Suprapubic skin (tissue), 4 donors: ENCODE measurements around the gene PLXNB1. TPM values are rescaled to one million over a fixed set of nuclear protein-coding genes. Genes with fewer than 3 reads are reported as not detected.
A peak's percentile ranks its signal among the peaks of the same experiment; 100 is the strongest.

ENCODE experiments used
- DNase-seq, 2 donors: peaks; one replicate each; pipeline ENCODE4 v3.0.0-alpha.2; 2019; ENCODE audit warnings: low spot score in 2 of 2
- H3K27ac ChIP-seq: fragments of 200-600 bp; sonication (generic); one replicate; pipeline ENCODE4 v1.5.1; 2019
- H3K27me3 ChIP-seq: fragments of 200-600 bp; sonication (generic); one replicate; pipeline ENCODE4 v1.5.1; 2019
- H3K36me3 ChIP-seq: fragments of 200-600 bp; sonication (generic); one replicate; pipeline ENCODE4 v1.5.1; 2019
- H3K4me1 ChIP-seq: fragments of 200-600 bp; sonication (generic); one replicate; pipeline ENCODE4 v1.5.1; 2019
- H3K4me3 ChIP-seq: fragments of 200-600 bp; sonication (generic); one replicate; pipeline ENCODE4 v1.5.1; 2019; ENCODE audit warnings: mild to moderate bottlenecking
- H3K9me3 ChIP-seq: fragments of 200-600 bp; sonication (generic); one replicate; pipeline ENCODE4 v1.5.1; 2019
- EP300 ChIP-seq: sonication (generic); formaldehyde crosslinking; IDR thresholded peaks from one replicate; pipeline ENCODE4 v1.6.1; 2017; ENCODE audit warnings: antibody characterized with exemption
- POLR2A ChIP-seq, 2 donors: fragments of 450-650 bp; IDR thresholded peaks; one replicate each; pipeline ENCODE4 v1.6.1; 2017; ENCODE audit warnings: antibody characterized with exemption in 2 of 2, mild to moderate bottlenecking in 2 of 2, moderate library complexity in 2 of 2
- POLR2AphosphoS5 ChIP-seq, 3 donors: sonication (generic); formaldehyde crosslinking; IDR thresholded peaks; one replicate each; pipeline ENCODE4 v1.6.1; 2017; ENCODE audit warnings: antibody characterized with exemption in 3 of 3
- WGBS: methylation state at CpG from one replicate; pipeline ENCODE4 v1.1.5; 2018; 5-methylcytosine and 5-hydroxymethylcytosine counted together
- total RNA-seq, 4 donors: library from RNA; depleted of rRNA; stranded (reverse); fragments of >200 nt; gene quantifications; one replicate each; pipeline ENCODE4 v1.1.0, GENCODE V29; 2016
- TF ChIP-seq, protein P1 (sequence below), 2 donors: fragments of 200-600 bp in 1 of 2; fragments of 450-650 bp in 1 of 2; sonication (generic) in 1 of 2; IDR thresholded peaks; one replicate each; pipeline ENCODE4 v1.5.1; 2016 to 2019; ENCODE audit warnings: antibody characterized with exemption in 2 of 2, mild to moderate bottlenecking in 1 of 2, moderate library complexity in 1 of 2

Gene PLXNB1
- total RNA-seq, 4 donors from 2014 or later = 188 to 384 (median 220) TPM

GRCh38 chr3:48439820-48440589, 10.1 kb upstream of the PLXNB1 start, which contains the start of the genes CCDC51 and TMA7:
CCDC51 (minus strand) TSS chr3:48440119; CDS start chr3:48435128, 4,991 bp downstream.
TMA7 (plus strand) TSS chr3:48440257; CDS start chr3:48440297, 40 bp downstream.
- H3K9me3 ChIP-seq = no peaks in the 10 kb centered on the region
- peaks cover 45% of the 10 kb centered on the region for H3K4me1 ChIP-seq
- TF ChIP-seq POLR2A (IDR thresholded peaks at IDR 0.05) (peak; percentile 91 to 95), POLR2AphosphoS5 (IDR thresholded peaks at IDR 0.05) (peak; percentile 93 to 98 (median 95)), EP300 (no peak)
- TF ChIP-seq, protein P1, sequence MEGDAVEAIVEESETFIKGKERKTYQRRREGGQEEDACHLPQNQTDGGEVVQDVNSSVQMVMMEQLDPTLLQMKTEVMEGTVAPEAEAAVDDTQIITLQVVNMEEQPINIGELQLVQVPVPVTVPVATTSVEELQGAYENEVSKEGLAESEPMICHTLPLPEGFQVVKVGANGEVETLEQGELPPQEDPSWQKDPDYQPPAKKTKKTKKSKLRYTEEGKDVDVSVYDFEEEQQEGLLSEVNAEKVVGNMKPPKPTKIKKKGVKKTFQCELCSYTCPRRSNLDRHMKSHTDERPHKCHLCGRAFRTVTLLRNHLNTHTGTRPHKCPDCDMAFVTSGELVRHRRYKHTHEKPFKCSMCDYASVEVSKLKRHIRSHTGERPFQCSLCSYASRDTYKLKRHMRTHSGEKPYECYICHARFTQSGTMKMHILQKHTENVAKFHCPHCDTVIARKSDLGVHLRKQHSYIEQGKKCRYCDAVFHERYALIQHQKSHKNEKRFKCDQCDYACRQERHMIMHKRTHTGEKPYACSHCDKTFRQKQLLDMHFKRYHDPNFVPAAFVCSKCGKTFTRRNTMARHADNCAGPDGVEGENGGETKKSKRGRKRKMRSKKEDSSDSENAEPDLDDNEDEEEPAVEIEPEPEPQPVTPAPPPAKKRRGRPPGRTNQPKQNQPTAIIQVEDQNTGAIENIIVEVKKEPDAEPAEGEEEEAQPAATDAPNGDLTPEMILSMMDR (IDR thresholded peaks at IDR 0.05) = no peak
- peaks cover 22% of the 10 kb centered on the region for H3K36me3 ChIP-seq
- WGBS = 0% methylated on average over 39 of the region's 54 CpGs
- no peaks in the 10 kb centered on the region for H3K27me3 ChIP-seq
- peak within 1 kb of the TSS; percentile 90 for H3K4me3 ChIP-seq
- H3K27ac ChIP-seq = peak within 1 kb of the TSS; percentile 97
- DNase-seq = peak; percentile 100

DNA sequence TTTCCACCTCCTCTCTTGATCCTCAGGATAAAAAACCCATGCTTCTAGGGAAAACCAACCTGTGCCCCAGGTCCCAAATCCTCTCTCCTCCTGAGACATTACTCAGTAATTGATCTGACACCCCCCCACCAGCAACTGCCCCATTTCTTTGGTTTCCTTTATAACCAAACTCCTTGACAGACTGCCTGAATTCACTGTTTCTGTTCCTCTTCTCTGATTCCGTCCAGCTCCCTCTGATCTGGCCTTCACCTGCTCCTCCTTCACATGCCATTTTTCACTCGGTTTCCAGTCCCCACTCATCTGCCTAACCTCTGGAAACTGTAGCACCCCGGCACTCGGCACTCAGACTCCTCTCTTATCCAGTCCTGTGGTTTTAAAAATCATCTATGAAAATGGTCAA, 7.9 kb upstream of the PLXNB1 start:
- no peaks in the 10 kb centered on the region for H3K27me3 ChIP-seq
- peaks cover 65% of the 10 kb centered on the region for H3K4me1 ChIP-seq
- H3K27ac ChIP-seq = no peak overlapping the region
- no peak for TF ChIP-seq POLR2A (IDR thresholded peaks at IDR 0.05)
- no peak for TF ChIP-seq POLR2AphosphoS5 (IDR thresholded peaks at IDR 0.05)
- H3K36me3 ChIP-seq = peaks cover 14% of the 10 kb centered on the region
- DNase-seq = no peak
- 75% methylated on average over 4 of the region's 4 CpGs for WGBS
- H3K9me3 ChIP-seq = no peaks in the 10 kb centered on the region
- no peak overlapping the region for H3K4me3 ChIP-seq

DNA sequence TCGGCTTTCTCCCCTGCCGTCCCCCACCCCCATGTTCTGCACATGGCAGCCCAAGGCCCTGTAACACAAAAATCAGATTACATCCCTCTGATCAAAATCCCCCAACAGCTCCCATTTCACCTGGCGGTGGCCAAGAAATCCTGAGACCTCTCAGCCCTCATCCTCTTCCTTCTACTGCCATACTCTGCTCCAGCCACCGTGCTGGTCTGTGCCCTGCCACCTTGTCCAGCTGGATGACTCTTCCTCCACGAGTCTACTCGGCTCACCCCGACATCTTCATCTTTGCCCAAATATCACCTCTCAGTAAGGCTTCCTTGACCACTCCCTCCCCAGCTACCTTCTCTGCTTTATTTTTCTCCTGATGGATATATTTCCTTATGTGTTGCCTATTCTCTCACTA, 7.0 kb upstream of the PLXNB1 start:
- WGBS = 87% methylated on average over 7 of the region's 7 CpGs
- H3K27ac ChIP-seq = peak overlapping the region; percentile 11

GRCh38 chr3:48436477-48436787, 6.5 kb upstream of the PLXNB1 start:
- H3K4me1 ChIP-seq = peaks cover 69% of the 10 kb centered on the region
- 0% methylated on average over 1 of the region's 1 CpG for WGBS

More for the DNA sequence above, 7.0 kb upstream of the PLXNB1 start:
- no peak for DNase-seq
- Histone ChIP-seq H3K9me3 (no peaks in the 10 kb centered on the region), H3K36me3 (peaks cover 10% of the 10 kb centered on the region), H3K4me3 (no peak overlapping the region), H3K27me3 (no peaks in the 10 kb centered on the region), H3K4me1 (peaks cover 69% of the 10 kb centered on the region)
- TF ChIP-seq POLR2AphosphoS5 (IDR thresholded peaks at IDR 0.05) (no peak), POLR2A (IDR thresholded peaks at IDR 0.05) (no peak), EP300 (no peak)
- TF ChIP-seq, protein P1 (IDR thresholded peaks at IDR 0.05) = no peak

DNA sequence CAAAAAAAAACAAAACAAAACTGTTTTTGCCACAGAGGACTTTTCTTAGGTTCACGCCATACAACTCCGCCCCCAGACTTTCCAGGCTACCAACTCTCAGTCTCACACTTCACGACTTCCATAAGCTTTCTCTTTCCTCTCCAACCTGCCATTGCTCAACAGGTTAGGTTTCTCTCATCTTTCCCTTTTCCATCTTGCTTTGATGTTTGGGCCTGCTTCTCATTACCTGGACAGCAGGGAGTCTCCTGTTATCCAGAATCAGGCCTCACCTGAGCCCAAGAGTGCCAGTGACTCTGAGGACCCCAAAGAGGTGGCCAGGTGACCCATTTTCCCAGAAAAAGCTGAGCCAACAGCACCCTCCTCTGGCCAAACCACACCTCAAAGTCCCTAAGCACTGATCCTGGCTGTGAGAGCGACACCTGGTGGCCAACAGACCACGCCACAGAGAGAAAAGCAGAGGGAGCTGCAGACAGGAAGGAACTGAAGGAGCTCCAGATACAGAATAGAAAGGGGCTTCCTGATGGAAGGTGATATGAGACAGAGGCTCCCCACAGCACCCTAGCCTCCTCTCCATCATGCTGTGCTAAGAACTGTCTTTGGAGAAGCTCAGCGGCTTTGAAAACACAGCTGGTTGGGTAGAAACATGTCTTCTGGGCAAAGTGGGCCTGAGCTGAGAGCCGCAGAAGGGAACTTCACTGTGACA, 6.0 kb upstream of the PLXNB1 start:
- H3K4me1 ChIP-seq = peaks cover 69% of the 10 kb centered on the region

More at GRCh38 chr3:48436477-48436787, 6.5 kb upstream of the PLXNB1 start:
- Histone ChIP-seq H3K27me3 (no peaks in the 10 kb centered on the region), H3K4me3 (no peak overlapping the region), H3K9me3 (no peaks in the 10 kb centered on the region), H3K27ac (peak overlapping the region; percentile 11), H3K36me3 (peaks cover 10% of the 10 kb centered on the region)
- TF ChIP-seq POLR2A (IDR thresholded peaks at IDR 0.05) = no peak
- TF ChIP-seq, protein P1 (IDR thresholded peaks at IDR 0.05) = no peak
- TF ChIP-seq EP300 = no peak
- TF ChIP-seq POLR2AphosphoS5 (IDR thresholded peaks at IDR 0.05) = no peak
- DNase-seq = no peak

More for the DNA sequence above, 6.0 kb upstream of the PLXNB1 start:
- Histone ChIP-seq H3K27ac (peak overlapping the region; percentile 97), H3K36me3 (peaks cover 10% of the 10 kb centered on the region), H3K4me3 (no peak overlapping the region), H3K27me3 (no peaks in the 10 kb centered on the region), H3K9me3 (no peaks in the 10 kb centered on the region)
- DNase-seq = peak in 1 of 2 donors; percentile 93
- TF ChIP-seq, protein P1 (IDR thresholded peaks at IDR 0.05) = peak; percentile 97 to 99
- TF ChIP-seq EP300 = no peak
- WGBS = 38% methylated on average over 7 of the region's 7 CpGs
